ENCODE results near the gene VPS26A.

- TF ChIP-seq, protein P1, sequence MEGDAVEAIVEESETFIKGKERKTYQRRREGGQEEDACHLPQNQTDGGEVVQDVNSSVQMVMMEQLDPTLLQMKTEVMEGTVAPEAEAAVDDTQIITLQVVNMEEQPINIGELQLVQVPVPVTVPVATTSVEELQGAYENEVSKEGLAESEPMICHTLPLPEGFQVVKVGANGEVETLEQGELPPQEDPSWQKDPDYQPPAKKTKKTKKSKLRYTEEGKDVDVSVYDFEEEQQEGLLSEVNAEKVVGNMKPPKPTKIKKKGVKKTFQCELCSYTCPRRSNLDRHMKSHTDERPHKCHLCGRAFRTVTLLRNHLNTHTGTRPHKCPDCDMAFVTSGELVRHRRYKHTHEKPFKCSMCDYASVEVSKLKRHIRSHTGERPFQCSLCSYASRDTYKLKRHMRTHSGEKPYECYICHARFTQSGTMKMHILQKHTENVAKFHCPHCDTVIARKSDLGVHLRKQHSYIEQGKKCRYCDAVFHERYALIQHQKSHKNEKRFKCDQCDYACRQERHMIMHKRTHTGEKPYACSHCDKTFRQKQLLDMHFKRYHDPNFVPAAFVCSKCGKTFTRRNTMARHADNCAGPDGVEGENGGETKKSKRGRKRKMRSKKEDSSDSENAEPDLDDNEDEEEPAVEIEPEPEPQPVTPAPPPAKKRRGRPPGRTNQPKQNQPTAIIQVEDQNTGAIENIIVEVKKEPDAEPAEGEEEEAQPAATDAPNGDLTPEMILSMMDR (conservative IDR thresholded peaks at IDR 0.05), result no peak
- TF ChIP-seq EZH2 (IDR thresholded peaks at IDR 0.05; ENCODE audit: low read depth), result no peak
These were observed 27.9 kb upstream of the VPS26A start for GRCh38 chr10:69096045-69096444.
